ENCODE results near the gene TMEM109. TPM values are rescaled to one million over a fixed set of nuclear protein-coding genes. Genes with fewer than 3 reads are reported as not detected.

TMEM109 gene
- total and polyA plus RNA-seq, 2 of the 8 experiments (the other 6 are each of a cell fraction or from before 2014, with no cell fraction given), result 27.3 to 30.3 TPM

DNA sequence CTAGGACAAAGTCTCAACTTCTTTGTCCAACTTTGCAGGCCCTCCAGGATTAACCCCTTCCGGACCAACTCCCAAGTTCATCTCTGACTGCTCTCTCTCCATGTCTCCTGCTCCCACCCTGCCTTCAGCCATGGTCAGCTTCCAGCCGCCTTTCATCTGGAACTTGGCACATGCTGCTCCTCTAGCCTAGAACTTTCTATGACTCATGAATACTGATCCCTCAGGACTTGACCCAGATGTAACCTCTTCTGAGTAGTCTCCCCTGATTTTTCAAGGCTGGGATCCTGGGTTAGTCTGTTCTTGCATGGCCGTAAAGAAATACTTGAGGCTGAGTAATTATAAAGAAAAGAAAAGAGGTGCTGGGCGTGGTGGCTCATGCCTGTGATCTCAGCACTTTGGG, 43.2 kb downstream of the TMEM109 start:
- H3K36me3 ChIP-seq (ENCODE audit: control insufficient read depth in 2 of 4, insufficient read depth in 4 of 4, low read length in 3 of 4), result no peaks in the 10 kb centered on the region
- H3K4me1 ChIP-seq (replicated peaks in 1 of 4; ENCODE audit: control insufficient read depth in 3 of 4, insufficient read depth in 4 of 4, low read length in 3 of 4), result peaks cover 0 to 5% (median 2%) of the 10 kb centered on the region in 4 experiments; a peak in 2 of 7 replicates
- FAIRE-seq, result no peak
- peak overlapping the region; percentile 11; the same call in 1 of the 2 replicates for H4K8ac ChIP-seq (ENCODE audit: extremely low read depth, insufficient read depth, low read length)
- H3K4me3 ChIP-seq (ENCODE audit: extremely low read depth in 1 of 4, insufficient read depth in 2 of 4, low read depth in 3 of 4, low read length in 4 of 4), result no peak overlapping the region
- no peak for DNase-seq (ENCODE audit: low read depth in 1 of 2, low spot score in 2 of 2)
- H3K27me3 ChIP-seq (replicated peaks in 1 of 4; ENCODE audit: control insufficient read depth in 3 of 4, extremely low read depth in 1 of 4, insufficient read depth in 3 of 4, low read length in 3 of 4), result peaks cover 0 to 3% (median 0%) of the 10 kb centered on the region in 4 experiments; a peak in 1 of 7 replicates
- no peak overlapping the region for H3K23ac ChIP-seq (ENCODE audit: insufficient read length)
- H4K91ac ChIP-seq (replicated peaks; ENCODE audit: insufficient read length, low read length), result no peak overlapping the region
- H3K9me3 ChIP-seq (ENCODE audit: insufficient read depth in 2 of 2, low read depth in 1 of 2, low read length in 1 of 2), result no peaks in the 10 kb centered on the region
- H2AK5ac ChIP-seq (ENCODE audit: low read depth, low read length), result no peak overlapping the region
- H3K56ac ChIP-seq (replicated peaks; ENCODE audit: insufficient read length, low read depth, low read length), result no peak overlapping the region
- WGBS, 2 experiments (ENCODE audit: extremely low coverage in 1 of 2, insufficient coverage in 1 of 2, insufficient read length in 1 of 2, insufficient replicate concordance in 2 of 2, low coverage in 1 of 2, low lambda C conversion rate in 2 of 2, missing lambda C conversion rate in 1 of 2), result 96% methylated on average over 4 of the region's 4 CpGs; no CpG with 5 or more reads in 1 of the 2 experiments
- H3K4me2 ChIP-seq (ENCODE audit: insufficient read depth in 1 of 2, low read depth in 2 of 2, low read length in 2 of 2), result no peak overlapping the region
- no peak overlapping the region for H2BK5ac ChIP-seq (ENCODE audit: low read depth, low read length)
- no peaks in the 10 kb centered on the region for H4K20me1 ChIP-seq (replicated peaks in 1 of 2; ENCODE audit: control insufficient read depth in 1 of 2, insufficient read depth in 2 of 2, low read length in 2 of 2)
- H3K9ac ChIP-seq (replicated peaks in 1 of 4; ENCODE audit: extremely low read depth in 1 of 4, low read depth in 3 of 4, low read length in 3 of 4), result no peak overlapping the region
- no peaks in the 10 kb centered on the region for H3K79me2 ChIP-seq (ENCODE audit: control insufficient read depth in 1 of 2, insufficient read depth in 2 of 2, low read length in 2 of 2)
- ChIA-PET CTCF (ENCODE audit: partially characterized antibody) (no interaction called here), POLR2A (ENCODE audit: partially characterized antibody) (no interaction called here)
- no peak overlapping the region for H2BK20ac ChIP-seq (ENCODE audit: low read length)
- H3K14ac ChIP-seq (ENCODE audit: insufficient read length), result no peak overlapping the region
- H3K23me2 ChIP-seq (ENCODE audit: low read depth, low read length), result peaks cover 3% of the 10 kb centered on the region; the same call in 1 of the 2 replicates
- no peak overlapping the region for H2BK120ac ChIP-seq (replicated peaks; ENCODE audit: low read depth, low read length)
- no peak overlapping the region for H4K5ac ChIP-seq (ENCODE audit: insufficient read length, low read depth, low read length)
- no peak overlapping the region for H2AFZ ChIP-seq (ENCODE audit: low read length)
- no peak overlapping the region for H3K18ac ChIP-seq (ENCODE audit: extremely low read depth, low read length)
- no peak overlapping the region for H3K27ac ChIP-seq (ENCODE audit: low read depth, low read length)
- no peak overlapping the region for H2BK12ac ChIP-seq (ENCODE audit: low read depth, low read length)
- H2BK15ac ChIP-seq (ENCODE audit: low read length), result no peak overlapping the region
- H3K4ac ChIP-seq (replicated peaks; ENCODE audit: insufficient read length, low read depth, low read length), result no peak overlapping the region
- no peaks in the 10 kb centered on the region for H3K79me1 ChIP-seq (ENCODE audit: low read depth, low read length)
- TF ChIP-seq KDM4A (IDR thresholded peaks at IDR 0.05; ENCODE audit: low read depth, low read length, severe bottlenecking), result no peak
- TF ChIP-seq, protein P1, sequence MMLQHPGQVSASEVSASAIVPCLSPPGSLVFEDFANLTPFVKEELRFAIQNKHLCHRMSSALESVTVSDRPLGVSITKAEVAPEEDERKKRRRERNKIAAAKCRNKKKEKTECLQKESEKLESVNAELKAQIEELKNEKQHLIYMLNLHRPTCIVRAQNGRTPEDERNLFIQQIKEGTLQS (IDR thresholded peaks at IDR 0.05; ENCODE audit: insufficient read depth, low read depth, low read length), result no peak
- TF ChIP-seq SP4 (IDR thresholded peaks at IDR 0.05; ENCODE audit: low read length), result no peak
- TF ChIP-seq RAD21 (IDR thresholded peaks at IDR 0.05 in 1 of 2, conservative IDR thresholded peaks at IDR 0.05 in 1 of 2; ENCODE audit: low read depth in 2 of 2, low read length in 2 of 2), result no peak
- TF ChIP-seq EP300 (IDR thresholded peaks at IDR 0.05; ENCODE audit: borderline replicate concordance in 1 of 2, low read depth in 2 of 2, low read length in 2 of 2), result no peak
- TF ChIP-seq CBX5 (IDR thresholded peaks at IDR 0.05; ENCODE audit: low read depth, low read length), result no peak
- no peak for TF ChIP-seq KDM1A (IDR thresholded peaks at IDR 0.05; ENCODE audit: borderline replicate concordance, low read length)
- TF ChIP-seq SIN3A (conservative IDR thresholded peaks at IDR 0.05 in 1 of 2, IDR thresholded peaks at IDR 0.05 in 1 of 2; ENCODE audit: low read depth in 1 of 2, low read length in 2 of 2), result no peak
- TF ChIP-seq RFX5 (IDR thresholded peaks at IDR 0.05; ENCODE audit: borderline replicate concordance, low read depth, low read length), result no peak
- no peak for TF ChIP-seq POLR2AphosphoS5 (IDR thresholded peaks at IDR 0.05; ENCODE audit: low read depth, low read length)
- TF ChIP-seq SAP30 (IDR thresholded peaks at IDR 0.05; ENCODE audit: insufficient read depth, insufficient replicate concordance, low read length), result no peak
- no peak for TF ChIP-seq CTBP2 (IDR thresholded peaks at IDR 0.05; ENCODE audit: borderline replicate concordance, insufficient read depth, insufficient read length, low read length)
